B cell (primary cell): Measurements from ENCODE around the gene ELFN1. TPM values are rescaled to one million over a fixed set of nuclear protein-coding genes. Genes with fewer than 3 reads are reported as not detected.

Experiments
- ATAC-seq: fragments of 200-7000 bp; cut with Tn5 transposase; one replicate; pipeline ENCODE4 v1.10.0; 2021; ENCODE audit warnings: low read depth, mild to moderate bottlenecking, moderate number of reproducible peaks, moderate library complexity
- CTCF ChIA-PET: fragments of 350-600 bp; sonication (Branson Sonifier 250); formaldehyde crosslinking; loops from one replicate; lab custom pipeline; 2021; ENCODE audit warnings: antibody characterized with exemption, inconsistent platforms; lab: Charles Lee
- POLR2A ChIA-PET: fragments of 350-600 bp; sonication (Branson Sonifier 250); formaldehyde crosslinking; loops from one replicate; lab custom pipeline; 2021; ENCODE audit warnings: antibody characterized with exemption; lab: Charles Lee
- DNase-seq: peaks from one replicate; pipeline ENCODE4 v3.0.0; 2013
- H2AFZ ChIP-seq: 2 replicates; pipeline ENCODE4 v1.6.1; 2012; ENCODE audit warnings: mild to moderate bottlenecking, low read depth, low read length; ENCODE audit not compliant: insufficient read depth, poor library complexity, severe bottlenecking
- H3K27ac ChIP-seq, 2 donors: 1 replicate in 1 of 2; 2 replicates in 1 of 2; pipeline ENCODE4 v1.5.1; 2012 to 2013; ENCODE audit warnings: low read length in 2 of 2, mild to moderate bottlenecking in 2 of 2, moderate library complexity in 1 of 2
- H3K27me3 ChIP-seq, 4 experiments: fragments of 200-600 bp in 1 of 4; sonication (generic) in 1 of 4; replicated peaks in 1 of 4; 1 replicate in 2 of 4; 2 replicates in 2 of 4; pipeline versions ENCODE4 v1.6.1 to v1.7.0; 2013 to 2016; ENCODE audit warnings: low read length in 3 of 4, mild to moderate bottlenecking in 2 of 4, mixed read lengths in 1 of 4, moderate library complexity in 1 of 4; ENCODE audit not compliant: insufficient read depth in 4 of 4, control insufficient read depth in 3 of 4; ENCODE audit errors: control extremely low read depth in 1 of 4
- H3K36me3 ChIP-seq, 2 experiments: replicated peaks in 1 of 2; 1 replicate in 1 of 2; 2 replicates in 1 of 2; pipeline versions ENCODE4 v1.6.1 to v1.7.1; 2013; ENCODE audit warnings: low read length in 1 of 2; ENCODE audit not compliant: insufficient read depth in 2 of 2, control insufficient read depth in 1 of 2; ENCODE audit errors: control extremely low read depth in 1 of 2, extremely low read depth in 1 of 2
- H3K4me1 ChIP-seq, 2 donors: fragments of 200-600 bp in 1 of 2; sonication (generic) in 1 of 2; 1 replicate in 1 of 2; 2 replicates in 1 of 2; pipeline versions ENCODE4 v1.5.1 to v1.6.1; 2013 to 2017; ENCODE audit warnings: low read length in 2 of 2; ENCODE audit not compliant: control insufficient read depth in 2 of 2, insufficient read depth in 2 of 2
- H3K4me2 ChIP-seq: replicated peaks from 2 replicates; pipeline ENCODE3; 2012; ENCODE audit warnings: mild to moderate bottlenecking, low read depth, low read length; ENCODE audit not compliant: poor library complexity, severe bottlenecking
- H3K4me3 ChIP-seq, 5 experiments: fragments of 200-600 bp in 1 of 5; sonication (generic) in 1 of 5; 1 replicate in 3 of 5; 2 replicates in 2 of 5; pipeline versions ENCODE4 v1.5.1 to v1.7.0; 2011 to 2016; ENCODE audit warnings: low read length in 4 of 5, mild to moderate bottlenecking in 4 of 5, low read depth in 2 of 5, control low read depth in 1 of 5, moderate library complexity in 1 of 5; ENCODE audit not compliant: insufficient read depth in 1 of 5; ENCODE audit errors: control extremely low read depth in 1 of 5, extremely low read depth in 1 of 5
- H3K79me2 ChIP-seq: fragments of 200-600 bp; sonication (generic); one replicate; pipeline ENCODE4 v1.6.0; 2016; ENCODE audit warnings: low read length; ENCODE audit not compliant: control insufficient read depth, insufficient read depth
- H3K9ac ChIP-seq: fragments of 200-600 bp; sonication (generic); 2 replicates; pipeline ENCODE4 v1.6.1; 2017; ENCODE audit warnings: mild to moderate bottlenecking, low read length, moderate library complexity
- H3K9me3 ChIP-seq, 3 donors: one replicate each; pipeline versions ENCODE4 v1.6.1 to v1.7.1; 2013; ENCODE audit warnings: low read length in 2 of 3; ENCODE audit not compliant: control insufficient read depth in 2 of 3, insufficient read depth in 1 of 3; ENCODE audit errors: control extremely low read depth in 1 of 3
- H4K20me1 ChIP-seq: 2 replicates; pipeline ENCODE4 v1.6.0; 2012; ENCODE audit warnings: mild to moderate bottlenecking, low read length; ENCODE audit not compliant: insufficient read depth, control insufficient read depth, poor library complexity, severe bottlenecking
- H3K27ac Mint-ChIP-seq: one replicate; pipeline ENCODE4 v1.8.0; 2021; ENCODE audit warnings: mixed read lengths
- H3K27me3 Mint-ChIP-seq: one replicate; pipeline ENCODE4 v1.8.0; 2021; ENCODE audit warnings: mixed read lengths
- H3K4me1 Mint-ChIP-seq: one replicate; pipeline ENCODE4 v1.8.0; 2021; ENCODE audit warnings: mixed read lengths
- H3K4me3 Mint-ChIP-seq: one replicate; pipeline ENCODE4 v1.8.0; 2021; ENCODE audit warnings: mixed read lengths
- H3K9me3 Mint-ChIP-seq: one replicate; pipeline ENCODE4 v1.8.0; 2022; ENCODE audit warnings: mixed read lengths; ENCODE audit not compliant: insufficient read depth
- EZH2 ChIP-seq: IDR thresholded peaks from 2 replicates; pipeline ENCODE4 v1.6.1; 2012; ENCODE audit warnings: borderline replicate concordance, low read depth, mild to moderate bottlenecking, moderate library complexity, low read length; ENCODE audit not compliant: insufficient read depth, poor library complexity, severe bottlenecking
- WGBS: methylation state at CpG from one replicate; pipeline ENCODE4 v1.1.5; 2013; ENCODE audit warnings: missing lambda C conversion rate; ENCODE audit not compliant: insufficient coverage; 5-methylcytosine and 5-hydroxymethylcytosine counted together
- intact Hi-C: fragments of 100-400 bp; cut with micrococcal nuclease; formaldehyde crosslinking; loops from one replicate; pipeline ENCODE4 v1.10.0; 2022
- polyA plus RNA-seq: library from polyadenylated mRNA; depleted of rRNA; stranded (reverse); fragments of >200 nt; gene quantifications from 2 replicates; pipeline ENCODE4 v1.2.3, GENCODE V29; 2012
- total RNA-seq, 2 donors: library from RNA; stranded (reverse); fragments of 120-200 nt in 1 of 2; gene quantifications; 1 replicate in 1 of 2; 2 replicates in 1 of 2; pipeline versions ENCODE4 v1.2.3 to v1.2.4, GENCODE V29; 2013 to 2022
- TF ChIP-seq, protein P1 (sequence below): fragments of 200-600 bp; IDR thresholded peaks from one replicate; pipeline ENCODE4 v1.8.0; 2022; ENCODE audit warnings: antibody characterized with exemption, mild to moderate bottlenecking

The ELFN1 gene
- total and polyA plus RNA-seq, 2 donors (not counting 1 experiment from before 2014, with no cell fraction given) = 0.12 TPM; not detected in 1

- H3K27me3 ChIP-seq = no peaks in the 10 kb centered on the region
- H3K36me3 ChIP-seq = no peaks in the 10 kb centered on the region
- Mint-ChIP-seq H3K4me1 (no peaks in the 10 kb centered on the region), H3K9me3 (no peaks in the 10 kb centered on the region), H3K4me3 (no peak overlapping the region), H3K27ac (no peak overlapping the region), H3K27me3 (peaks cover 3% of the 10 kb centered on the region)
- H3K27ac ChIP-seq = no peak overlapping the region
- 81% methylated on average over 8 of the region's 13 CpGs for WGBS
- H3K4me1 ChIP-seq = no peaks in the 10 kb centered on the region
- intact Hi-C loops = no loop called here
- no peaks in the 10 kb centered on the region for H4K20me1 ChIP-seq
- no peak overlapping the region for H3K9ac ChIP-seq
- H2AFZ ChIP-seq = no peak overlapping the region
- TF ChIP-seq EZH2 = no peak
- TF ChIP-seq, protein P1, sequence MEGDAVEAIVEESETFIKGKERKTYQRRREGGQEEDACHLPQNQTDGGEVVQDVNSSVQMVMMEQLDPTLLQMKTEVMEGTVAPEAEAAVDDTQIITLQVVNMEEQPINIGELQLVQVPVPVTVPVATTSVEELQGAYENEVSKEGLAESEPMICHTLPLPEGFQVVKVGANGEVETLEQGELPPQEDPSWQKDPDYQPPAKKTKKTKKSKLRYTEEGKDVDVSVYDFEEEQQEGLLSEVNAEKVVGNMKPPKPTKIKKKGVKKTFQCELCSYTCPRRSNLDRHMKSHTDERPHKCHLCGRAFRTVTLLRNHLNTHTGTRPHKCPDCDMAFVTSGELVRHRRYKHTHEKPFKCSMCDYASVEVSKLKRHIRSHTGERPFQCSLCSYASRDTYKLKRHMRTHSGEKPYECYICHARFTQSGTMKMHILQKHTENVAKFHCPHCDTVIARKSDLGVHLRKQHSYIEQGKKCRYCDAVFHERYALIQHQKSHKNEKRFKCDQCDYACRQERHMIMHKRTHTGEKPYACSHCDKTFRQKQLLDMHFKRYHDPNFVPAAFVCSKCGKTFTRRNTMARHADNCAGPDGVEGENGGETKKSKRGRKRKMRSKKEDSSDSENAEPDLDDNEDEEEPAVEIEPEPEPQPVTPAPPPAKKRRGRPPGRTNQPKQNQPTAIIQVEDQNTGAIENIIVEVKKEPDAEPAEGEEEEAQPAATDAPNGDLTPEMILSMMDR = no peak
- H3K9me3 ChIP-seq = peaks cover 0 to 15% (median 0%) of the 10 kb centered on the region in 3 donors
- CTCF ChIA-PET = no interaction called here
- ATAC-seq = no peak
- no peak overlapping the region for H3K4me3 ChIP-seq
- no peaks in the 10 kb centered on the region for H3K79me2 ChIP-seq
- no peak overlapping the region for H3K4me2 ChIP-seq
- no peak for DNase-seq
- POLR2A ChIA-PET = no interaction called here
These were observed 48.4 kb upstream of the ELFN1 start for GRCh38 chr7:1621718-1622117.

DNA sequence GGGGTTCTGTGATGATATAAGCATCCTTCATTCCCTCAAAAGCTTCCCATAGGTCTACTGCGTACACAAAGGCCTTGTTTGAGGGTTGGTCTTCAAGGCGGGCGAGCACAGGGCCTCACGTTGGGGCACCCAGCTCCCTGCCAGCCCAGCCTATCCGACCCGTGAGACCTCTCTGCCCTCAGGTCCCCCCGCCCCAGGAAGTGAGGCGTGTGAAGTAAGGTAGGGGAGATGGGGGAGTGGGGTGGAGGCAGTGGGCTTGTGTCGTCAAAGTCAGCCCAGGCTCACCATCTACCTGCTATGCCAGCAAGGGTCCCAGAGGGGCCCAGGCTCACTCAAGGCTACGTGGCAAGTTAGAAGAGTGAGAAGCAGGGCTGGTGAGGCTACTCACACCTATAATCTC, 47.6 kb upstream of the ELFN1 start:
- H3K4me3 Mint-ChIP-seq = no peak overlapping the region
- H3K9me3 Mint-ChIP-seq = no peaks in the 10 kb centered on the region
- H3K4me3 ChIP-seq = no peak overlapping the region
- no peak overlapping the region for H3K4me2 ChIP-seq
- H3K9ac ChIP-seq = no peak overlapping the region
- no peak overlapping the region for H3K27ac ChIP-seq
- H4K20me1 ChIP-seq = no peaks in the 10 kb centered on the region
- no peak for DNase-seq
- H3K79me2 ChIP-seq = no peaks in the 10 kb centered on the region
- no peak for ATAC-seq
- no peak overlapping the region for H3K27ac Mint-ChIP-seq
- ChIA-PET CTCF (no interaction called here), POLR2A (no interaction called here)
- H3K36me3 ChIP-seq = no peaks in the 10 kb centered on the region
- WGBS = 98% methylated on average over 6 of the region's 10 CpGs
- H3K9me3 ChIP-seq = peaks cover 0 to 15% (median 0%) of the 10 kb centered on the region in 3 donors
- no peak for TF ChIP-seq EZH2
- TF ChIP-seq, protein P1 = no peak
- no peak overlapping the region for H2AFZ ChIP-seq
- H3K4me1 Mint-ChIP-seq = no peaks in the 10 kb centered on the region
- no peaks in the 10 kb centered on the region for H3K4me1 ChIP-seq
- H3K27me3 ChIP-seq = no peaks in the 10 kb centered on the region
- H3K27me3 Mint-ChIP-seq = peaks cover 3% of the 10 kb centered on the region
- intact Hi-C loops = no loop called here
